Middle frontal gyrus (tissue), 1 donor: Measurements from ENCODE around the gene URB2.

ENCODE experiments used
- DNase-seq: peaks from one replicate; pipeline ENCODE4 v3.0.0-alpha.2; 2015; ENCODE audit warnings: low spot score; ENCODE audit errors: extremely low spot score

URB2 gene

GRCh38 chr1:229643996-229644745, 18.1 kb downstream of the URB2 start:
- DNase-seq, result no peak

GRCh38 chr1:229645324-229645993, 19.4 kb downstream of the URB2 start:
- no peak for DNase-seq

GRCh38 chr1:229648406-229648805, 22.4 kb downstream of the URB2 start:
- no peak for DNase-seq

GRCh38 chr1:229650045-229650444, 24.0 kb downstream of the URB2 start:
- no peak for DNase-seq

- DNase-seq, result no peak
Observed at GRCh38 chr1:229651546-229651945, 25.5 kb downstream of the URB2 start.

GRCh38 chr1:229653420-229653819, 27.4 kb downstream of the URB2 start:
- no peak for DNase-seq

GRCh38 chr1:229655781-229656180, 29.7 kb downstream of the URB2 start:
- DNase-seq, result no peak

DNA sequence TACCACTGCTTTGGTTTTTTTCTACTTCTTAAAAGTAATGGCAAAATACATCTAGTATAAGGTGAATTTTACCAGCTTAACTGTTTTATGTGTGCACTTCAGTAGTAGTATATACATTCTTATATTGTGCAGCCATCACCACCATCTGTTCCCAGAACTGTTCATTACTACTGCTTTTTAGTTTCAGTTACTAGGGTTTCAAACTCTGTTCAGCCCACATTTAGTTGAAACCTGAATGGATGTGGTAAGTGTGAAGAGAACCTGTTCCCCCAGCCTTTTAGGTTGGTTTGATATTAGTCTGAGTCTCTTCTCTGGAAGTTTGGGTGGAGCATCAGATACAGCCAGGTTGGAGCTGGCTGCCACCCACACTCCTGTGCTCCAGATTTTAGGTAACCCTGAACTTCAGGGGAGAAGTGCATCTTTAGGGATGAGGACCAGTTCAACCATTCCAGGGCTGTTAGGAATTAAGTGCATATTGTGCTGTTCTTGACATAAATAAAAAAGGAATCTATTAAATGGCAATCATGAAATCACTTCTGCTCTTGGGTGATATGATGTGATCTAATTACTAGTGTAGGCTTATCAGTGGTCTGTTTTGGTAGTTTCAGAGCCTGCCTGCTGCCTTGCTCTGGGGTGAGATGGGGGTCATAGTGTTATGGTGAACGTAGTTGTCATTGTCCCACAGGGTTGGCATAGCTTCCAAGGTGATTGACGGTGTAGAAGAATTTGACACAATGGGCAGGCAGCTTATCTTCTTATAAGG, 32.1 kb downstream of the URB2 start:
- no peak for DNase-seq

GRCh38 chr1:229661022-229661877, 35.2 kb downstream of the URB2 start:
- DNase-seq, result peak; percentile 80

GRCh38 chr1:229661897-229662296, 35.9 kb downstream of the URB2 start:
- DNase-seq, result no peak

GRCh38 chr1:229664133-229664689, 38.2 kb downstream of the URB2 start:
- DNase-seq, result no peak

- no peak for DNase-seq
Observed at GRCh38 chr1:229665912-229666558, 40.0 kb downstream of the URB2 start.

DNA sequence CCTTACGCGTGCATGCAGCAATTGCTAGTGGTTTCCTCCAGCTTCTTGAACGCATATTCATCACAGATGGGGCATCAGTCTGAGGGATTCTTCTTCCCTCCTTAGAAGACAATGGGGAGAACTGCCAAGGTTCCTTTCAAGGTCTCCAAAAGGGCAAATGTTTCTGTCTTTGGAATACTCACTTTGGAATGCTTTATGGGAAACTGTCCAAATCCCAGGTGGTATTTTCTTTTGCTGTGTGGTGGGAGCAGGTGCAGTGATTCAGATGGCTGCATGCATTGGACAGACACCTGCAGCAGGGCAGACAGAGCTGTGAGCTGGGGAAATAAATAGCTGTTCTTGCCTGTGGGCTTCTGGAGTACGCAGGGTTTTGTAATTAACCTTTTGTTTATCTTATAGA, 40.5 kb downstream of the URB2 start:
- DNase-seq, result no peak

DNA sequence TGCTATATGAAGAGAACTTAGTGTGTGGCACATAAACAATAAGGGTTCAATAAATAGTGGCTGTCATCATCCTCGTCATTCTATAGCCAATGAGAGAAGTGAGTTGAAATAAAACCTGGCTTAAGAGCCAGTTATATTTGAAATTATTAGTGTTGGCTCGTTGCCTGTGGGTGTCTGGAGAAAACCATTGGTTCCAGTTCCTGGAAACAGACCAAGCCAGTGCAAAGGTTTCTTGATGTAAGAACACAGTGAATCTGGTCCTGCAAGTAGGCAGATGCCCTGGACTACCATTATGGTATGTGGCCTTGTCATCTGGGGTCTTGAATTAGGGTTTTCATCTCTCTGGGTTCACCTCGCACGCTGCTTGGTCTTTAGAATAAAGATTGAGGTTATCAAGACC, 43.3 kb downstream of the URB2 start:
- no peak for DNase-seq

- DNase-seq, result no peak
Observed at GRCh38 chr1:229671310-229671709, 45.3 kb downstream of the URB2 start.

- DNase-seq, result no peak
Observed at GRCh38 chr1:229672246-229672645, 46.2 kb downstream of the URB2 start.

DNA sequence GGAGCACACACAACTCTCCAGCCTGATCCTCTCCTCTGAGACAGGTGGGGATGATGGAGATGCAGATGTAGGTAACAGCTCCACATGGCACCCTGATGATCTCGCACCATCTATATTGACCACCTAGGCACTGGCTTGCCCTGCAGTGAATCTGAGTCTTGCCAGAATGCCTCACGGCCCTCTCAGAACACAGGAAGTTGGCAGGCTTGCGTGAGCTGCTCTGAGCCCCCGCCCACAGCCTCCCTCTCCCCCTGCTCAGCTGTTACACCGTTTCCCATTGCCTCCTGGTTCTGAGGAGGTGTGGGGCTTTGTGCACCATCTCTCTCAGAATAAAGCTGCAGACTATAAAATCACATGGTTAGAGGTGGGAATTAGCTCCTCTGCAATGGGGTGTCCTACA, 48.0 kb downstream of the URB2 start:
- no peak for DNase-seq

DNA sequence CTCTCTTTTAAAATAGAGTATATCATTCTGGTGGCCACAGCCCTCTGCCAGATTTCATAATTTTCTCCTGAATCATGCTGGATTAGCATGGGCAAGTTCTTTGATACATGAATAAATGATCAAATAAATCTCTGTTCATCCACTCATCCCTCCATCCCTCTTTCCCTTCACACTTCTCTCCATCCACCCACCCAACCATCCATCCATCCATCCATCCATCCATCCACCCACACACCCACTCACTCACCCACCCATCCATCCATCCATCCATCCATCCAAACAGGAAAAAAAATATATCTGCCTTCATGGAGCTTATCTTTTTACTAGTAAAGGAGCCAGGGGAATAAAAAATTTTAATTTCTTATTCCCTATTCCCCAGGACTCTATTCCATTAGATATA, 49.3 kb downstream of the URB2 start:
- no peak for DNase-seq

DNA sequence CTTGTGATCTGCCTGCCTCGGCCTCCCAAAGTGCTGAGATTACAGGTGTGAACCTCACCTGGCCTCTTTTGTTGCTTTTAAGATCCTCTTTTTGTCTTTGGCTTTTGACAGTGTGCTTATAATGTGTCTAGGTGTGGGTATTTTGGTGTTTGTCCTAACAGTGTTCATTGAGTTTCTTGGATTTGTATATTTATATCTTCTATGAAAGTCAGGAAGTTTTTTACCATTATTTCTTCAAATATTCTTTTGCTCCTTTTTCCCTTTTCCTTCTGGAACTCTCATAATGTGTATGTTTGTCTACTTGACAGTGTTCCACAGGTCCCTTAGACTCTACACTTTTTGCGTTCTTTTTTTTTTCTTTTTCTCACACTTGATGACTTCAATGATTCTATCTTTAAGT, 59.1 kb downstream of the URB2 start:
- DNase-seq, result no peak

- DNase-seq, result no peak
Observed at GRCh38 chr1:229689273-229689672, 63.2 kb downstream of the URB2 start.

DNA sequence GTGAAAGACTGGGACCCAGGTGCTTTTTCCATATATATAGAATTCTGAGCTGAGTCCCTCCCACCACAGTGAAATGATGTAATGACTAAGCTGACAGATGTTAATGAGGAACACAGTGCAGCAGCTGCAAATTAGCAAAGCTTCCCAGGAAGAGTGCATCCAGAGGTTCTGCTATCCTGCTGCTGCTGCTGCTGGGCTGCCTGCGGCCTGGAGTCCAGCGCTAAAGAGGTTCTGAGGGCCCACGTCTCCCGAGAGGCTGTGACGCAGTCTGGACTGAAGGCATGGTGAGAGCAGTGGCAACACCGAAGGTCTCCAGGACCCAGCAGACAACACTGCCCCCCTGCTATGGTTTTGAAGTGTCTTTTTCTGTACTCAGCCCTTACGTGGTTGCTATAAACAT, 63.9 kb downstream of the URB2 start:
- DNase-seq, result no peak
